Stimulated activated CD4-positive, alpha-beta T cell treated with anti-CD3 and anti-CD28 coated beads, Interleukin-4, amount 100 ng/mL, for 48 hours (primary cell): ENCODE results near the gene ACAN.

Experiments
- DNase-seq, 2 donors: peaks; one replicate each; pipeline ENCODE4 v3.0.0-alpha.2; 2020; ENCODE audit warnings: low read depth in 2 of 2

ACAN gene

GRCh38 chr15:88803241-88803919 is at the start of gene ACAN:
Gene ACAN, plus strand, starts transcription at chr15:88803436. Its CDS starts 32,771 bp downstream, at chr15:88836207.
- DNase-seq: no peak

GRCh38 chr15:88756521-88756920 is 46.7 kb upstream of the ACAN start:
- DNase-seq: no peak

- DNase-seq: no peak
Observed at GRCh38 chr15:88756921-88757320, 46.3 kb upstream of the ACAN start.

GRCh38 chr15:88759872-88760271 is 43.4 kb upstream of the ACAN start:
- DNase-seq: no peak

- no peak for DNase-seq
Observed at GRCh38 chr15:88764448-88764847, 38.8 kb upstream of the ACAN start.

GRCh38 chr15:88765212-88765611 is 38.0 kb upstream of the ACAN start:
- DNase-seq: no peak

- DNase-seq: no peak
Observed at GRCh38 chr15:88769161-88769971, 33.9 kb upstream of the ACAN start.

- no peak for DNase-seq
Observed at GRCh38 chr15:88775776-88776175, 27.5 kb upstream of the ACAN start.

- no peak for DNase-seq
Observed at GRCh38 chr15:88776646-88777045, 26.6 kb upstream of the ACAN start.

- DNase-seq: no peak
Observed at GRCh38 chr15:88779944-88780343, 23.3 kb upstream of the ACAN start.

- DNase-seq: no peak
Observed at GRCh38 chr15:88782465-88782864, 20.8 kb upstream of the ACAN start.

- no peak for DNase-seq
Observed at GRCh38 chr15:88785217-88785616, 18.0 kb upstream of the ACAN start.

- no peak for DNase-seq
Observed at GRCh38 chr15:88788036-88788435, 15.2 kb upstream of the ACAN start.

- no peak for DNase-seq
Observed at GRCh38 chr15:88788816-88789215, 14.4 kb upstream of the ACAN start.

GRCh38 chr15:88790486-88790885 is 12.8 kb upstream of the ACAN start:
- DNase-seq: no peak

GRCh38 chr15:88791637-88792036 is 11.6 kb upstream of the ACAN start:
- DNase-seq: no peak

- DNase-seq: no peak
Observed at GRCh38 chr15:88792342-88793282, 10.6 kb upstream of the ACAN start.

- no peak for DNase-seq
Observed at GRCh38 chr15:88794001-88794400, 9.2 kb upstream of the ACAN start.

GRCh38 chr15:88797663-88798339 is 5.4 kb upstream of the ACAN start:
- no peak for DNase-seq

GRCh38 chr15:88799341-88799740 is 3.9 kb upstream of the ACAN start:
- DNase-seq: no peak

- no peak for DNase-seq
Observed at GRCh38 chr15:88800026-88800425, 3.2 kb upstream of the ACAN start.

- DNase-seq: no peak
Observed at GRCh38 chr15:88800738-88801137, 2.5 kb upstream of the ACAN start.
